Keratinocyte (primary cell): ENCODE data around the gene KCNAB2. TPM values are rescaled to one million over a fixed set of nuclear protein-coding genes. Genes with fewer than 3 reads are reported as not detected.

Experiments used
- DNase-seq: peaks from one replicate; pipeline ENCODE4 v3.0.0-alpha.2; 2011; ENCODE audit warnings: low read depth, missing footprints, low spot score
- FAIRE-seq: peaks from 2 replicates; lab custom pipeline; 2011; peaks lifted over from hg19 to GRCh38; lab: Jason Lieb, UNC
- H2AFZ ChIP-seq: 2 replicates; pipeline ENCODE4 v1.6.0; 2012; ENCODE audit warnings: low read length, control low read depth, inconsistent platforms; ENCODE audit not compliant: control insufficient read depth
- H3K27ac ChIP-seq: 2 replicates; pipeline ENCODE4 v1.5.1; 2011; ENCODE audit warnings: low read length; ENCODE audit not compliant: control insufficient read depth, insufficient read depth
- H3K27me3 ChIP-seq: 3 replicates; pipeline ENCODE4 v1.6.0; 2011; ENCODE audit warnings: low read length; ENCODE audit not compliant: control insufficient read depth, insufficient read depth; ENCODE audit errors: extremely low read depth
- H3K36me3 ChIP-seq, 2 experiments: 2 replicates in 1 of 2; 3 replicates in 1 of 2; pipeline ENCODE4 v1.5.1; 2011; ENCODE audit warnings: low read length in 2 of 2, mild to moderate bottlenecking in 1 of 2; ENCODE audit not compliant: control insufficient read depth in 2 of 2, insufficient read depth in 2 of 2; ENCODE audit errors: extremely low read depth in 1 of 2
- H3K4me1 ChIP-seq: 3 replicates; pipeline ENCODE4 v1.5.1; 2011; ENCODE audit warnings: low read length; ENCODE audit not compliant: control insufficient read depth, insufficient read depth; ENCODE audit errors: extremely low read depth
- H3K4me2 ChIP-seq: 3 replicates; pipeline ENCODE4 v1.6.0; 2011; ENCODE audit warnings: low read depth, low read length; ENCODE audit not compliant: control insufficient read depth, insufficient read depth; ENCODE audit errors: extremely low read depth
- H3K4me3 ChIP-seq, 3 experiments: fragments of 200-600 bp in 1 of 3; sonication (generic) in 1 of 3; 2 replicates in 2 of 3; 3 replicates in 1 of 3; pipeline ENCODE4 v1.5.1; 2011 to 2016; ENCODE audit warnings: low read length in 3 of 3, mild to moderate bottlenecking in 3 of 3, control low read depth in 2 of 3, inconsistent platforms in 1 of 3, low read depth in 1 of 3, mixed read lengths in 1 of 3, mixed run types in 1 of 3, moderate library complexity in 1 of 3; ENCODE audit not compliant: control insufficient read depth in 2 of 3, insufficient read depth in 2 of 3; ENCODE audit errors: extremely low read depth in 1 of 3
- H3K79me2 ChIP-seq: 2 replicates; pipeline ENCODE4 v1.6.0; 2012; ENCODE audit warnings: low read length; ENCODE audit not compliant: control insufficient read depth, insufficient read depth
- H3K9ac ChIP-seq: 3 replicates; pipeline ENCODE4 v1.6.0; 2011; ENCODE audit warnings: low read length; ENCODE audit not compliant: control insufficient read depth, insufficient read depth; ENCODE audit errors: extremely low read depth
- H3K9me1 ChIP-seq: 3 replicates; pipeline ENCODE4 v1.6.0; 2011; ENCODE audit warnings: low read length; ENCODE audit not compliant: control insufficient read depth, insufficient read depth; ENCODE audit errors: extremely low read depth
- H3K9me3 ChIP-seq: 2 replicates; pipeline ENCODE4 v1.5.1; 2012; ENCODE audit warnings: low read depth, low read length; ENCODE audit not compliant: control insufficient read depth
- H4K20me1 ChIP-seq: 3 replicates; pipeline ENCODE4 v1.6.0; 2011; ENCODE audit warnings: low read length; ENCODE audit not compliant: control insufficient read depth, insufficient read depth; ENCODE audit errors: extremely low read depth
- EZH2 ChIP-seq: IDR thresholded peaks from one replicate; pipeline ENCODE4 v1.6.1; 2012; ENCODE audit warnings: inconsistent platforms, mild to moderate bottlenecking, low read length, moderate library complexity
- dilution Hi-C: fragments of 300-500 bp; cut with MboI; formaldehyde crosslinking; loops from one replicate; pipeline ENCODE4 v1.7.0; 2020; ENCODE audit warnings: low sequenced_read_pairs; ENCODE audit not compliant: extremely low pct_ligation_motif_present
- polyA plus RNA-seq, 5 experiments: library from polyadenylated mRNA; depleted of rRNA in 3 of 5; stranded (reverse) in 3 of 5; stranded (forward) in 1 of 5; unstranded in 1 of 5; fragments of >200 nt; gene quantifications; 1 replicate in 1 of 5; 2 replicates in 3 of 5; 3 replicates in 1 of 5; pipeline versions ENCODE4 v1.2.1 to v1.2.3, GENCODE V29; 2011 to 2012; ENCODE audit warnings: missing spikeins in 2 of 5, low read depth in 1 of 5, low replicate concordance in 1 of 5
- TF ChIP-seq, protein P1 (sequence below), 3 experiments: IDR thresholded peaks in 1 of 3; conservative IDR thresholded peaks in 1 of 3; optimal IDR thresholded peaks in 1 of 3; 2 replicates in 2 of 3; 3 replicates in 1 of 3; pipeline versions ENCODE3 to v1.5.1; 2011; ENCODE audit warnings: low read length in 3 of 3, mild to moderate bottlenecking in 3 of 3, moderate library complexity in 2 of 3, control low read depth in 1 of 3, inconsistent platforms in 1 of 3; ENCODE audit not compliant: insufficient read depth in 2 of 3; ENCODE audit errors: extremely low read depth in 1 of 3

KCNAB2 gene
- polyA plus RNA-seq, 1 donor (not counting 4 experiments of a cell fraction or from before 2014, with no cell fraction given) = 1.8 TPM

DNA sequence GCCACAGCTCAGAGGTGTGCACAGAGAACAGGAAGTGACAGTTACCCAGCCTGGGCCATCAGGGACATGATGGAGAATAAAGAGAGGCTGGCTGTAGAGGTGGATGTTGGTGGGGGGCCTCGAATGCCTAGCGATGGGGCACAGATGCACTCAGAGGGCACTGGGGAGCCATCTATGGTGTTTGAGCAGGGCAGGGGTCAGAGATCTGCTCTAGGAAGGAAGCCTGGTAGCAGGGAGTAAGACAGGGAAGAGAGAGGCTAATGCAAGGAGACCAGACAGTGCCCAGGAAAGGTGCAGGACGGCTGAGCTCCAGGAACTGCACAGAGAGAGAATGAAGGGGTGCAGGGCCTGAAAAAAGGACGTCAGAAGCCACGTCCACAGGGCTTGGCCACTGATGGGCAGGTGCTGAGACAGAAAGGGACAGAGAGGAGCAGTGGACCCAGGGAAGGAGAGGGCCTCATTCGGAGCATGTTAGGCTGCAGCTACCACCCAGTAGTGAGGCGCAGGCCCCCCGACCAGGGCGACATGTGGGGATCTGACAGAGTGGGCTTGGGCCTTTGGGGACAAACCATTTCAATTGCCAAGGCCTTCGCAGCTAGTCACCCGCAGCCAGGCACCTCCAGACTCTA, 1.1 kb upstream of the KCNAB2 start:
- no peak for FAIRE-seq
- no peak overlapping the region for H2AFZ ChIP-seq
- peaks cover 21% of the 10 kb centered on the region for H3K27me3 ChIP-seq
- no peak overlapping the region for H3K9ac ChIP-seq
- H3K9me3 ChIP-seq = no peaks in the 10 kb centered on the region
- no peaks in the 10 kb centered on the region for H4K20me1 ChIP-seq
- dilution Hi-C loops = no loop called here
- TF ChIP-seq, protein P1, sequence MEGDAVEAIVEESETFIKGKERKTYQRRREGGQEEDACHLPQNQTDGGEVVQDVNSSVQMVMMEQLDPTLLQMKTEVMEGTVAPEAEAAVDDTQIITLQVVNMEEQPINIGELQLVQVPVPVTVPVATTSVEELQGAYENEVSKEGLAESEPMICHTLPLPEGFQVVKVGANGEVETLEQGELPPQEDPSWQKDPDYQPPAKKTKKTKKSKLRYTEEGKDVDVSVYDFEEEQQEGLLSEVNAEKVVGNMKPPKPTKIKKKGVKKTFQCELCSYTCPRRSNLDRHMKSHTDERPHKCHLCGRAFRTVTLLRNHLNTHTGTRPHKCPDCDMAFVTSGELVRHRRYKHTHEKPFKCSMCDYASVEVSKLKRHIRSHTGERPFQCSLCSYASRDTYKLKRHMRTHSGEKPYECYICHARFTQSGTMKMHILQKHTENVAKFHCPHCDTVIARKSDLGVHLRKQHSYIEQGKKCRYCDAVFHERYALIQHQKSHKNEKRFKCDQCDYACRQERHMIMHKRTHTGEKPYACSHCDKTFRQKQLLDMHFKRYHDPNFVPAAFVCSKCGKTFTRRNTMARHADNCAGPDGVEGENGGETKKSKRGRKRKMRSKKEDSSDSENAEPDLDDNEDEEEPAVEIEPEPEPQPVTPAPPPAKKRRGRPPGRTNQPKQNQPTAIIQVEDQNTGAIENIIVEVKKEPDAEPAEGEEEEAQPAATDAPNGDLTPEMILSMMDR (optimal IDR thresholded peaks at IDR 0.05 in 1 of 3, IDR thresholded peaks at IDR 0.05 in 1 of 3, conservative IDR thresholded peaks at IDR 0.05 in 1 of 3; ENCODE audit: extremely low read depth in 1 of 3, insufficient read depth in 2 of 3, low read length in 3 of 3) = no peak
- TF ChIP-seq EZH2 = no peak
- H3K27ac ChIP-seq = no peak overlapping the region
- H3K4me1 ChIP-seq = no peaks in the 10 kb centered on the region
- no peaks in the 10 kb centered on the region for H3K79me2 ChIP-seq
- H3K4me3 ChIP-seq = no peak overlapping the region
- H3K4me2 ChIP-seq = no peak overlapping the region
- DNase-seq = no peak
- H3K36me3 ChIP-seq = no peaks in the 10 kb centered on the region
- H3K9me1 ChIP-seq = no peaks in the 10 kb centered on the region

DNA sequence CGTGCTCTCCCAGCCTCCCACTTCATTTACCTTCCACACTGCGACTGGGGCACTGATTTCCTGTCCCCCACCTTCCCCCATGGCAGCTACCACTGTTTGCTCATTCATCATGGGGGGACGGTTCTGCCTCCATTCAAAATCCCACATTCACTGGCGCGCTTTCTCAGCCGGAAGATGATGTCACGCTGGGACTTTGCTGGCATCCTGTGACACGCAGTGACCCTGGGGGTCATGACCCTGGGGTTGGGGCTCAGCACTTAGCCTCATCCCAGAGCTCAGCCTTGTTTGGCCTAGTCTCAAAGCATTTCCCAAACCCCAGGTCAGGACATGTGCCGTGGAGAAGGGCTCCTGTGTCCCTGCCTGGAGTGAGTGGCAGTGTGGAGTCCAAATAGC, 582 bp upstream of the KCNAB2 start:
- dilution Hi-C loops = no loop called here
- FAIRE-seq (no peak), DNase-seq (no peak)
- no peak overlapping the region for H2AFZ ChIP-seq
- H3K9me3 ChIP-seq = no peaks in the 10 kb centered on the region
- TF ChIP-seq, protein P1 (optimal IDR thresholded peaks at IDR 0.05 in 1 of 3, IDR thresholded peaks at IDR 0.05 in 1 of 3, conservative IDR thresholded peaks at IDR 0.05 in 1 of 3; ENCODE audit: extremely low read depth in 1 of 3, insufficient read depth in 2 of 3, low read length in 3 of 3) = no peak
- TF ChIP-seq EZH2 = no peak
- H3K4me1 ChIP-seq = no peaks in the 10 kb centered on the region
- H3K4me3 ChIP-seq = no peak overlapping the region
- no peaks in the 10 kb centered on the region for H3K36me3 ChIP-seq
- no peaks in the 10 kb centered on the region for H3K79me2 ChIP-seq
- no peaks in the 10 kb centered on the region for H3K9me1 ChIP-seq
- H3K4me2 ChIP-seq = no peak overlapping the region
- H3K27ac ChIP-seq = no peak overlapping the region
- no peaks in the 10 kb centered on the region for H4K20me1 ChIP-seq
- H3K27me3 ChIP-seq = peaks cover 21% of the 10 kb centered on the region
- H3K9ac ChIP-seq = no peak overlapping the region
